H9 (cell line): Measurements from ENCODE around the gene GAMT. TPM values are rescaled to one million over a fixed set of nuclear protein-coding genes. Genes with fewer than 3 reads are reported as not detected.
A peak's percentile ranks its signal among the peaks of the same experiment; 100 is the strongest.

Experiments
- DNase-seq: peaks from one replicate; pipeline ENCODE4 v3.0.0-alpha.2; 2017
- H2AFZ ChIP-seq: one replicate; pipeline ENCODE4 v1.6.1; 2013; ENCODE audit warnings: mild to moderate bottlenecking, low read length, control low read depth, moderate library complexity
- H2AK5ac ChIP-seq: 2 replicates; pipeline ENCODE4 v1.6.1; 2013; ENCODE audit warnings: low read length, control low read depth, mixed read lengths; ENCODE audit not compliant: insufficient read length
- H2BK120ac ChIP-seq: one replicate; pipeline ENCODE4 v1.6.1; 2013; ENCODE audit warnings: low read depth, mild to moderate bottlenecking, low read length, control low read depth, inconsistent platforms; ENCODE audit not compliant: poor library complexity, severe bottlenecking
- H2BK12ac ChIP-seq: 2 replicates; pipeline ENCODE4 v1.6.1; 2013; ENCODE audit warnings: low read length, control low read depth, mixed read lengths, low read depth; ENCODE audit not compliant: insufficient read length
- H2BK15ac ChIP-seq: 2 replicates; pipeline ENCODE4 v1.6.1; 2013; ENCODE audit warnings: low read depth, low read length, control low read depth
- H2BK20ac ChIP-seq: one replicate; pipeline ENCODE4 v1.6.1; 2013; ENCODE audit warnings: low read depth, mild to moderate bottlenecking, low read length, control low read depth, inconsistent platforms; ENCODE audit not compliant: poor library complexity, severe bottlenecking
- H2BK5ac ChIP-seq: 2 replicates; pipeline ENCODE4 v1.6.1; 2013; ENCODE audit warnings: low read length, control low read depth, mixed read lengths; ENCODE audit not compliant: insufficient read length
- H3K14ac ChIP-seq: 2 replicates; pipeline ENCODE4 v1.6.1; 2013; ENCODE audit warnings: low read length, control low read depth; ENCODE audit not compliant: insufficient read depth
- H3K18ac ChIP-seq: 2 replicates; pipeline ENCODE4 v1.6.1; 2013; ENCODE audit warnings: low read depth, mild to moderate bottlenecking, mixed read lengths, low read length, control low read depth; ENCODE audit not compliant: insufficient read length
- H3K23ac ChIP-seq: 2 replicates; pipeline ENCODE4 v1.6.1; 2013; ENCODE audit warnings: low read length, control low read depth, mixed read lengths, low read depth; ENCODE audit not compliant: insufficient read length
- H3K23me2 ChIP-seq: 2 replicates; pipeline ENCODE4 v1.6.1; 2013; ENCODE audit warnings: low read depth, mild to moderate bottlenecking, mixed read lengths, low read length, control low read depth; ENCODE audit not compliant: insufficient read length, poor library complexity, severe bottlenecking
- H3K27ac ChIP-seq: 2 replicates; pipeline ENCODE4 v1.5.1; 2013; ENCODE audit warnings: low read length, control low read depth, mixed read lengths, low read depth; ENCODE audit not compliant: insufficient read length
- H3K27me3 ChIP-seq: 2 replicates; pipeline ENCODE4 v1.6.1; 2013; ENCODE audit warnings: low read length, control low read depth, inconsistent platforms; ENCODE audit not compliant: insufficient read depth
- H3K4ac ChIP-seq: 2 replicates; pipeline ENCODE4 v1.6.1; 2013; ENCODE audit warnings: low read depth, mild to moderate bottlenecking, control low read depth, inconsistent platforms, low read length, moderate library complexity
- H3K4me1 ChIP-seq: 2 replicates; pipeline ENCODE4 v1.6.1; 2013; ENCODE audit warnings: low read length, control low read depth, inconsistent platforms; ENCODE audit not compliant: insufficient read depth
- H3K4me2 ChIP-seq: 2 replicates; pipeline ENCODE4 v1.6.1; 2013; ENCODE audit warnings: low read length, control low read depth, mixed read lengths; ENCODE audit not compliant: insufficient read length, insufficient read depth
- H3K56ac ChIP-seq: 2 replicates; pipeline ENCODE4 v1.6.1; 2013; ENCODE audit warnings: low read depth, mild to moderate bottlenecking, mixed read lengths, low read length, control low read depth; ENCODE audit not compliant: insufficient read length
- H3K79me1 ChIP-seq: 2 replicates; pipeline ENCODE4 v1.6.1; 2013; ENCODE audit warnings: low read depth, mild to moderate bottlenecking, moderate library complexity, low read length, control low read depth, inconsistent platforms; ENCODE audit not compliant: insufficient read depth, poor library complexity, severe bottlenecking
- H3K79me2 ChIP-seq: 2 replicates; pipeline ENCODE4 v1.6.1; 2013; ENCODE audit warnings: low read length, control low read depth, inconsistent platforms; ENCODE audit not compliant: insufficient read depth
- H3K9ac ChIP-seq: 2 replicates; pipeline ENCODE4 v1.6.1; 2013; ENCODE audit warnings: low read length, control low read depth, mixed read lengths; ENCODE audit not compliant: insufficient read length; ENCODE audit errors: extremely low read depth
- H3K9me3 ChIP-seq: one replicate; pipeline ENCODE4 v1.6.1; 2013; ENCODE audit warnings: low read depth, low read length, inconsistent platforms; ENCODE audit not compliant: control insufficient read depth
- H3T11ph ChIP-seq: one replicate; pipeline ENCODE4 v1.6.1; 2013; ENCODE audit warnings: mild to moderate bottlenecking, low read length, control low read depth, inconsistent platforms
- H4K20me1 ChIP-seq: one replicate; pipeline ENCODE4 v1.6.1; 2013; ENCODE audit not compliant: control insufficient read depth, insufficient read length, insufficient read depth
- H4K5ac ChIP-seq: 2 replicates; pipeline ENCODE4 v1.6.1; 2013; ENCODE audit warnings: low read depth, mild to moderate bottlenecking, mixed read lengths, low read length, control low read depth; ENCODE audit not compliant: insufficient read length
- H4K8ac ChIP-seq: replicated peaks from 2 replicates; pipeline ENCODE4 v1.6.1; 2013; ENCODE audit warnings: low read length, control low read depth, mixed read lengths, low read depth; ENCODE audit not compliant: insufficient read length
- H4K91ac ChIP-seq: 2 replicates; pipeline ENCODE4 v1.6.1; 2013; ENCODE audit warnings: low read depth, mild to moderate bottlenecking, moderate library complexity, mixed read lengths, low read length, control low read depth; ENCODE audit not compliant: insufficient read length
- H3K27ac Mint-ChIP-seq, 3 experiments: 2 replicates in 2 of 3; 3 replicates in 1 of 3; pipeline ENCODE4 v1.8.0; 2020 to 2021; ENCODE audit warnings: mixed read lengths in 3 of 3, mild to moderate bottlenecking in 1 of 3, moderate library complexity in 1 of 3
- H3K27me3 Mint-ChIP-seq: 2 replicates; pipeline ENCODE4 v1.8.0; 2021; ENCODE audit warnings: low read depth, mild to moderate bottlenecking, moderate library complexity, mixed read lengths
- H3K36me3 Mint-ChIP-seq, 3 experiments: 2 replicates in 2 of 3; 3 replicates in 1 of 3; pipeline ENCODE4 v1.8.0; 2020 to 2021; ENCODE audit warnings: low read depth in 3 of 3, mixed read lengths in 3 of 3; ENCODE audit not compliant: insufficient read depth in 1 of 3
- H3K4me1 Mint-ChIP-seq, 2 experiments: 2 replicates each; pipeline ENCODE4 v1.8.0; 2020; ENCODE audit warnings: mixed read lengths in 2 of 2
- H3K4me3 Mint-ChIP-seq, 2 experiments: 2 replicates in 1 of 2; 3 replicates in 1 of 2; pipeline ENCODE4 v1.8.0; 2020 to 2021; ENCODE audit warnings: mild to moderate bottlenecking in 2 of 2, mixed read lengths in 2 of 2, moderate library complexity in 1 of 2
- H3K9me3 Mint-ChIP-seq, 2 experiments: 2 replicates in 1 of 2; 3 replicates in 1 of 2; pipeline ENCODE4 v1.8.0; 2020; ENCODE audit warnings: mild to moderate bottlenecking in 2 of 2, mixed read lengths in 2 of 2, moderate library complexity in 1 of 2
- WGBS: extraction: QIAGEN DNeasy Blood & Tissue Kit; methylation state at CpG from one replicate; pipeline ENCODE4 v1.1.7; 2013; ENCODE audit warnings: missing lambda C conversion rate, low lambda C conversion rate, mixed read lengths; ENCODE audit not compliant: insufficient read length; ENCODE audit errors: extremely low coverage; 5-methylcytosine and 5-hydroxymethylcytosine counted together
- total RNA-seq: library from RNA; stranded (reverse); gene quantifications from 2 replicates; pipeline ENCODE4 v1.2.1, GENCODE V29; 2021
- TF ChIP-seq, protein P1 (sequence below): fragments of 200-600 bp; sonication (generic); conservative IDR thresholded peaks from 3 replicates; pipeline ENCODE4 v1.8.0; 2021; ENCODE audit warnings: antibody characterized with exemption, mild to moderate bottlenecking

Gene GAMT
- total RNA-seq, 1 experiment from 2014 or later = 26.6 TPM

DNA sequence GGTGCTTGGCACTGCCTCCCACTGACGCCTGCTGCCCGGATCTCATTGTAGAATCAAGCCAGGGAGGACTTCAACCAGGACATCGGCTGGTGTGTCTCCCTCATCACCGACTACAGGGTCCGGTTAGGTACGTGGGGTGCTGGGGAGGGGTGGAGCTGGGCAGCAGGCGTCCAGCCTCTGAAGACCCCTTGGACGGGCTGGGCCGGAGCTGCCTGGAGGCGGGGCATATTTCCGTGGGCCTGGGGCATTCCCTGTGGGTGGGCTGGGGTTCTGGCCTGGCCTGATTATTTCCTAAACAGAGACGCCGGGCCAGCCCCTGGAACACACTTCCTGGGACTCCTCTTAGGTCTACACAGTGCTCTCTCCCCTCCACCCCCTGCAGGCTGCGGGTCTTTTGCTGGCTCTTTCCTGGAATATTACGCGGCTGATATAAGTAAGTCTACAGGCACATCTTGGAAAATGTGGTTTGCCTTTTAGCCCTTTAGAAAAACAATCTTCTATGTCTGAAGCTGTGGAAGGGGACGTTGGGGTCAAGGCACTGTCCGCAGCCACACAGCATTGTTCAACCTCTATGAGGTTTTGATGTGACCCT, 32.0 kb downstream of the GAMT start:
- no peaks in the 10 kb centered on the region for H3K23me2 ChIP-seq
- no peaks in the 10 kb centered on the region for H3K9me3 ChIP-seq
- no peaks in the 10 kb centered on the region for H3K27me3 Mint-ChIP-seq
- no peak overlapping the region for H4K8ac ChIP-seq
- peak overlapping the region in 1 of 3 experiments; percentile 67; a peak in 1 of 7 replicates for H3K27ac Mint-ChIP-seq
- no peaks in the 10 kb centered on the region for H3K79me2 ChIP-seq
- H3K14ac ChIP-seq = no peak overlapping the region; the same call in 1 of the 2 replicates
- no peak overlapping the region for H3K4ac ChIP-seq
- TF ChIP-seq, protein P1, sequence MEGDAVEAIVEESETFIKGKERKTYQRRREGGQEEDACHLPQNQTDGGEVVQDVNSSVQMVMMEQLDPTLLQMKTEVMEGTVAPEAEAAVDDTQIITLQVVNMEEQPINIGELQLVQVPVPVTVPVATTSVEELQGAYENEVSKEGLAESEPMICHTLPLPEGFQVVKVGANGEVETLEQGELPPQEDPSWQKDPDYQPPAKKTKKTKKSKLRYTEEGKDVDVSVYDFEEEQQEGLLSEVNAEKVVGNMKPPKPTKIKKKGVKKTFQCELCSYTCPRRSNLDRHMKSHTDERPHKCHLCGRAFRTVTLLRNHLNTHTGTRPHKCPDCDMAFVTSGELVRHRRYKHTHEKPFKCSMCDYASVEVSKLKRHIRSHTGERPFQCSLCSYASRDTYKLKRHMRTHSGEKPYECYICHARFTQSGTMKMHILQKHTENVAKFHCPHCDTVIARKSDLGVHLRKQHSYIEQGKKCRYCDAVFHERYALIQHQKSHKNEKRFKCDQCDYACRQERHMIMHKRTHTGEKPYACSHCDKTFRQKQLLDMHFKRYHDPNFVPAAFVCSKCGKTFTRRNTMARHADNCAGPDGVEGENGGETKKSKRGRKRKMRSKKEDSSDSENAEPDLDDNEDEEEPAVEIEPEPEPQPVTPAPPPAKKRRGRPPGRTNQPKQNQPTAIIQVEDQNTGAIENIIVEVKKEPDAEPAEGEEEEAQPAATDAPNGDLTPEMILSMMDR = no peak
- H2AK5ac ChIP-seq = no peak overlapping the region
- no peak overlapping the region for H3K18ac ChIP-seq
- no peaks in the 10 kb centered on the region for H3K79me1 ChIP-seq
- H4K5ac ChIP-seq = no peak overlapping the region
- H3K9ac ChIP-seq = no peak overlapping the region
- H2BK20ac ChIP-seq = no peak overlapping the region
- H3K4me1 Mint-ChIP-seq = no peaks in the 10 kb centered on the region
- H3K4me1 ChIP-seq = no peaks in the 10 kb centered on the region
- no peak overlapping the region; a peak in 1 of 5 replicates for H3K4me3 Mint-ChIP-seq
- H3K9me3 Mint-ChIP-seq = no peaks in the 10 kb centered on the region
- DNase-seq = no peak
- no peak overlapping the region for H2BK12ac ChIP-seq
- no peaks in the 10 kb centered on the region for H3K27me3 ChIP-seq
- no peak overlapping the region for H3K23ac ChIP-seq
- H3K4me2 ChIP-seq = no peak overlapping the region
- no peak overlapping the region for H3K56ac ChIP-seq
- peaks cover 31 to 80% (median 76%) of the 10 kb centered on the region in 3 experiments for H3K36me3 Mint-ChIP-seq
- H4K91ac ChIP-seq = no peak overlapping the region
- no peak overlapping the region for H2BK120ac ChIP-seq
- no peak overlapping the region for H2AFZ ChIP-seq
- no CpG with 5 or more reads among the region's 18 CpGs for WGBS
- H2BK5ac ChIP-seq = no peak overlapping the region
- no peak overlapping the region for H2BK15ac ChIP-seq
- no peaks in the 10 kb centered on the region for H4K20me1 ChIP-seq
- no peak overlapping the region for H3K27ac ChIP-seq
- H3T11ph ChIP-seq = no peak overlapping the region
